K562 (cell line): ENCODE data around the gene UNC79. TPM values are rescaled to one million over a fixed set of nuclear protein-coding genes. Genes with fewer than 3 reads are reported as not detected.

Experiments
- ATAC-seq: fragments of 200-7000 bp; cut with Tn5 transposase; 3 replicates; pipeline ENCODE4 v1.9.1; 2020; ENCODE audit warnings: moderate library complexity
- BruUV-seq: library from RNA; stranded (reverse); fragments of 400-500 nt; replicated peaks from 2 replicates; lab custom pipeline; 2021; lab: Mats Ljungman, UMichigan
- CTCF ChIA-PET: fragments of 300-600 bp; formaldehyde crosslinking; extraction: SDS; loops from one replicate; lab custom pipeline; 2021; ENCODE audit warnings: low intra/inter-chr PET ratio; lab: Yijun Ruan, JAX
- POLR2A ChIA-PET: fragments of 300-600, 350-650 bp; sonication (Branson Sonifier 250); formaldehyde crosslinking; extraction: SDS; loops from one replicate; lab custom pipeline; 2021; ENCODE audit warnings: antibody characterized with exemption, inconsistent platforms; lab: Yijun Ruan, JAX
- DNase-seq, 4 experiments: peaks; one replicate each; pipeline versions ENCODE4 v3.0.0 to v3.0.0-alpha.2; 2011 to 2018; ENCODE audit warnings: low spot score in 3 of 4, mixed read lengths in 3 of 4; ENCODE audit errors: extremely low read depth in 1 of 4
- FAIRE-seq: peaks from 2 replicates; lab custom pipeline; 2011; peaks lifted over from hg19 to GRCh38; lab: Jason Lieb, UNC
- H2AFZ ChIP-seq: 2 replicates; pipeline ENCODE4 v1.6.0; 2011; ENCODE audit warnings: low read depth, low read length, control low read depth, inconsistent platforms
- H3K27ac ChIP-seq: fragments of 200-600 bp; 3 replicates; pipeline ENCODE4 v1.8.0; 2011; ENCODE audit warnings: low read depth, mild to moderate bottlenecking, control low read depth, inconsistent platforms, low read length, moderate library complexity, mixed read lengths; ENCODE audit errors: extremely low read depth
- H3K27me3 ChIP-seq, 2 experiments: fragments of 300-600 bp in 1 of 2; 2 replicates in 1 of 2; 3 replicates in 1 of 2; pipeline versions ENCODE4 v1.6.0 to v1.8.0; 2011; ENCODE audit warnings: inconsistent platforms in 2 of 2, low read length in 2 of 2, mild to moderate bottlenecking in 1 of 2, mixed read lengths in 1 of 2, moderate library complexity in 1 of 2; ENCODE audit not compliant: control insufficient read depth in 2 of 2, insufficient read depth in 2 of 2
- H3K36me3 ChIP-seq: fragments of 300-600 bp; 3 replicates; pipeline ENCODE4 v1.8.0; 2011; ENCODE audit warnings: mild to moderate bottlenecking, low read length, inconsistent platforms; ENCODE audit not compliant: control insufficient read depth, insufficient read depth
- H3K4me1 ChIP-seq, 2 experiments: fragments of 200-600 bp in 1 of 2; replicated peaks in 1 of 2; 2 replicates in 1 of 2; 3 replicates in 1 of 2; pipeline versions ENCODE4 v1.5.1 to v1.8.0; 2011; ENCODE audit warnings: inconsistent platforms in 2 of 2, low read length in 2 of 2, mild to moderate bottlenecking in 1 of 2, mixed read lengths in 1 of 2, moderate library complexity in 1 of 2; ENCODE audit not compliant: control insufficient read depth in 2 of 2, insufficient read depth in 2 of 2
- H3K4me2 ChIP-seq: 2 replicates; pipeline ENCODE4 v1.6.1; 2011; ENCODE audit warnings: low read length, control low read depth, inconsistent platforms, mixed read lengths; ENCODE audit not compliant: insufficient read depth
- H3K4me3 ChIP-seq: fragments of 200-600 bp; sonication (generic), shearing (Covaris generic); 2 replicates; pipeline ENCODE4 v1.5.1; 2016; ENCODE audit warnings: control low read depth, inconsistent platforms
- H3K79me2 ChIP-seq: fragments of 200-600 bp; 3 replicates; pipeline ENCODE4 v1.8.0; 2011; ENCODE audit warnings: low read length, inconsistent platforms; ENCODE audit not compliant: control insufficient read depth, insufficient read depth
- H3K9ac ChIP-seq, 2 experiments: 2 replicates each; pipeline versions ENCODE4 v1.6.0 to v1.6.1; 2011; ENCODE audit warnings: low read depth in 2 of 2, low read length in 2 of 2, control low read depth in 1 of 2, inconsistent platforms in 1 of 2, mild to moderate bottlenecking in 1 of 2, mixed read lengths in 1 of 2; ENCODE audit not compliant: insufficient read depth in 1 of 2
- H3K9me1 ChIP-seq: one replicate; pipeline ENCODE4 v1.6.0; 2011; ENCODE audit warnings: inconsistent platforms, mild to moderate bottlenecking, low read length, moderate library complexity; ENCODE audit not compliant: control insufficient read depth, insufficient read depth
- H3K9me3 ChIP-seq: replicated peaks from 2 replicates; pipeline ENCODE4 v1.5.1; 2011; ENCODE audit warnings: low read depth, low read length, inconsistent platforms; ENCODE audit not compliant: control insufficient read depth, insufficient read depth
- H4K20me1 ChIP-seq: replicated peaks from 2 replicates; pipeline ENCODE4 v1.6.1; 2011; ENCODE audit warnings: low read length, inconsistent platforms, mixed read lengths; ENCODE audit not compliant: control insufficient read depth, insufficient read depth
- PPARD ChIP-seq: fragments of 250-450 bp; sonication (Bioruptor Pico); IDR thresholded peaks from 2 replicates; pipeline ENCODE4 v1.8.0; 2022; ENCODE audit warnings: inconsistent platforms, mild to moderate bottlenecking, moderate library complexity
- RERE ChIP-seq: sonication (generic); formaldehyde crosslinking; IDR thresholded peaks from 2 replicates; pipeline ENCODE4 v1.8.0; 2023; ENCODE audit warnings: missing genetic modification reagents, mild to moderate bottlenecking, borderline replicate concordance
- TBP ChIP-seq: optimal IDR thresholded peaks from 2 replicates; pipeline ENCODE3; 2011; ENCODE audit warnings: low read depth, low read length, improper control_type of control experiment
- THAP7 ChIP-seq: fragments of 250-450 bp; sonication (Bioruptor Pico); IDR thresholded peaks from 2 replicates; pipeline ENCODE4 v1.5.0; 2021
- TRIM25 ChIP-seq: fragments of 450-650 bp; IDR thresholded peaks from 2 replicates; pipeline ENCODE4 v1.7.0; 2016; ENCODE audit warnings: borderline replicate concordance
- USF1 ChIP-seq: sonication (generic); formaldehyde crosslinking; IDR thresholded peaks from 2 replicates; pipeline ENCODE4 v1.9.0; 2022; ENCODE audit warnings: mild to moderate bottlenecking, missing genetic modification reagents
- XRCC4 ChIP-seq: IDR thresholded peaks from one replicate; pipeline ENCODE4 v1.6.1; 2011; ENCODE audit not compliant: insufficient read depth, insufficient read length; ENCODE audit errors: extremely low read depth
- ZMIZ1 ChIP-seq, 2 experiments: fragments of 150-350 bp in 1 of 2; IDR thresholded peaks; 2 replicates each; pipeline ENCODE4 v1.6.1; 2012 to 2016; ENCODE audit warnings: low read depth in 2 of 2, low read length in 2 of 2, mild to moderate bottlenecking in 1 of 2, moderate library complexity in 1 of 2
- ZNF668 ChIP-seq: fragments of 250-450 bp; sonication (Bioruptor Pico); IDR thresholded peaks from 2 replicates; pipeline ENCODE4 v1.8.0; 2022; ENCODE audit warnings: mild to moderate bottlenecking, inconsistent platforms
- ZSCAN29 ChIP-seq: fragments of 450-650 bp; IDR thresholded peaks from 2 replicates; pipeline ENCODE4 v1.6.1; 2017
- WGBS: fragments of 100-300 bp; shearing (Covaris generic); methylation state at CpG from one replicate; pipeline ENCODE4 v1.1.6; 2016; ENCODE audit warnings: low coverage, mixed read lengths; ENCODE audit not compliant: insufficient coverage; ENCODE audit errors: missing lambda C conversion rate; 5-methylcytosine and 5-hydroxymethylcytosine counted together
- in situ Hi-C: fragments of 300-500 bp; cut with MboI; formaldehyde crosslinking; loops from 4 replicates; pipeline ENCODE4 v1.15.0; 2018; ENCODE audit warnings: inconsistent platforms, mixed read lengths
- intact Hi-C: fragments of 100-400 bp; cut with micrococcal nuclease; formaldehyde crosslinking; loops from 2 replicates; pipeline ENCODE4 v1.14.2; 2022
- polyA plus RNA-seq, 8 experiments: library from polyadenylated mRNA; depleted of rRNA in 4 of 8; stranded (reverse) in 5 of 8; unstranded in 3 of 8; fragments of >200 nt; fragmentation: Nextera tagmentation in 2 of 8; fragmentation: Illumina TruSeq in 1 of 8; extraction: Ambion mirVana in 2 of 8; extraction: Trizol in 1 of 8; gene quantifications; 2 replicates each; pipeline versions ENCODE4 v1.2.1 to v1.2.3, GENCODE V29; 2011 to 2014; ENCODE audit warnings: inconsistent platforms in 1 of 8, missing spikeins in 1 of 8
- total RNA-seq, 7 experiments: library from RNA; depleted of rRNA in 6 of 7; stranded (reverse); fragments of >200 nt in 6 of 7; fragmentation: Illumina TruSeq in 2 of 7; extraction: Trizol in 2 of 7; gene quantifications; 2 replicates each; pipeline versions ENCODE4 v1.2.1 to v1.2.3, GENCODE V29; 2011 to 2021; ENCODE audit warnings: low replicate concordance in 1 of 7

The UNC79 gene
- total and polyA plus RNA-seq, 9 of the 15 experiments (the other 6 are each of a cell fraction or from before 2014, with no cell fraction given): under 0.01 to 0.04 (median 0.01) TPM; not detected in 6

GRCh38 chr14:93714605-93715004 is 283.9 kb downstream of the UNC79 start:
- intact Hi-C loops (no loop called here), in situ Hi-C loops (no loop called here)
- Histone ChIP-seq H3K27ac (no peak overlapping the region), H3K4me2 (no peak overlapping the region), H2AFZ (no peak overlapping the region), H3K79me2 (no peaks in the 10 kb centered on the region), H3K27me3 (peaks cover 0 to 5% of the 10 kb centered on the region in 2 experiments; a peak in 3 of 5 replicates), H3K9me3 (no peaks in the 10 kb centered on the region), H3K9ac (no peak overlapping the region), H3K36me3 (no peaks in the 10 kb centered on the region), H3K4me3 (no peak overlapping the region), H4K20me1 (no peaks in the 10 kb centered on the region), H3K9me1 (no peaks in the 10 kb centered on the region), H3K4me1 (no peaks in the 10 kb centered on the region)
- 0% methylated on average over 6 of the region's 7 CpGs for WGBS
- BruUV-seq: no TSS peak
- no peak for FAIRE-seq
- ChIA-PET POLR2A (no interaction called here), CTCF (no interaction called here)
- DNase-seq: no peak
- no peak for ATAC-seq
- no peak for TF ChIP-seq XRCC4
- TF ChIP-seq RERE (CRISPR knock-in tag): no peak
- TF ChIP-seq PPARD (CRISPR knock-in tag): no peak
- TF ChIP-seq THAP7 (CRISPR knock-in tag): no peak
- TF ChIP-seq USF1: no peak
- no peak for TF ChIP-seq TRIM25
- TF ChIP-seq TBP: no peak
- no peak for TF ChIP-seq ZMIZ1 (IDR thresholded peaks at IDR 0.05; ENCODE audit: low read depth in 2 of 2, low read length in 2 of 2)
- TF ChIP-seq ZSCAN29: no peak
- no peak for TF ChIP-seq ZNF668 (CRISPR knock-in tag)
